IPS DF 6.9 (cell line): Measurements from ENCODE around the gene PRKAR2B.

Experiments used
- DNase-seq: peaks from one replicate; pipeline ENCODE4 v3.0.0-alpha.2; 2013; ENCODE audit warnings: low read depth, low spot score
- H3K27ac ChIP-seq: one replicate; pipeline ENCODE4 v1.5.1; 2013; ENCODE audit warnings: low read length, control low read depth
- H3K27me3 ChIP-seq: 2 replicates; pipeline ENCODE4 v1.6.1; 2013; ENCODE audit warnings: mild to moderate bottlenecking, low read length; ENCODE audit not compliant: control insufficient read depth, insufficient read depth
- H3K36me3 ChIP-seq: 2 replicates; pipeline ENCODE4 v1.6.1; 2013; ENCODE audit warnings: low read length; ENCODE audit not compliant: control insufficient read depth, insufficient read depth
- H3K4me1 ChIP-seq: 2 replicates; pipeline ENCODE4 v1.6.1; 2013; ENCODE audit warnings: low read length; ENCODE audit not compliant: control insufficient read depth, insufficient read depth
- H3K4me3 ChIP-seq: 2 replicates; pipeline ENCODE4 v1.5.1; 2013; ENCODE audit warnings: mild to moderate bottlenecking, low read length
- H3K9me3 ChIP-seq: 2 replicates; pipeline ENCODE4 v1.6.1; 2013; ENCODE audit warnings: low read length, inconsistent platforms; ENCODE audit not compliant: control insufficient read depth, insufficient read depth
- WGBS: extraction: QIAGEN DNeasy Blood & Tissue Kit; methylation state at CpG from one replicate; pipeline ENCODE4 v1.1.7; 2013; ENCODE audit warnings: mixed read lengths, missing lambda C conversion rate; ENCODE audit not compliant: insufficient read length, insufficient coverage; 5-methylcytosine and 5-hydroxymethylcytosine counted together

PRKAR2B gene

GRCh38 chr7:107044347-107045194 is at the start of gene PRKAR2B:
PRKAR2B (plus strand) TSS chr7:107044705; CDS start chr7:107044908, 203 bp downstream.
- peak; percentile 45 for DNase-seq
- no CpG with 5 or more reads among the region's 110 CpGs for WGBS

GRCh38 chr7:106994833-106995232 is 49.7 kb upstream of the PRKAR2B start:
- Histone ChIP-seq H3K27ac (no peak overlapping the region), H3K27me3 (no peaks in the 10 kb centered on the region), H3K36me3 (no peaks in the 10 kb centered on the region), H3K4me1 (no peaks in the 10 kb centered on the region), H3K4me3 (no peak overlapping the region), H3K9me3 (no peaks in the 10 kb centered on the region)
- no CpG with 5 or more reads among the region's 7 CpGs for WGBS
- DNase-seq = no peak

More at GRCh38 chr7:107044347-107045194, at the start of gene PRKAR2B:
- Histone ChIP-seq H3K9me3 (no peaks in the 10 kb centered on the region), H3K4me3 (peak within 1 kb of the TSS; percentile 64; the same call in 1 of the 2 replicates), H3K27me3 (no peaks in the 10 kb centered on the region), H3K4me1 (peaks cover 1% of the 10 kb centered on the region; the same call in 1 of the 2 replicates), H3K27ac (no peak within 1 kb of the TSS), H3K36me3 (no peaks in the 10 kb centered on the region)

- Histone ChIP-seq H3K27ac (no peak overlapping the region), H3K4me3 (no peak overlapping the region), H3K36me3 (no peaks in the 10 kb centered on the region), H3K4me1 (no peaks in the 10 kb centered on the region), H3K9me3 (no peaks in the 10 kb centered on the region), H3K27me3 (no peaks in the 10 kb centered on the region)
- WGBS = no CpG with 5 or more reads among the region's 5 CpGs
- DNase-seq = no peak
These were observed 46.8 kb upstream of the PRKAR2B start for GRCh38 chr7:106997487-106998271.

- H3K27me3 ChIP-seq = no peaks in the 10 kb centered on the region
- no peak for DNase-seq
- H3K27ac ChIP-seq = no peak overlapping the region
- no peaks in the 10 kb centered on the region; the same call in 1 of the 2 replicates for H3K4me1 ChIP-seq
- no peak overlapping the region for H3K4me3 ChIP-seq
- no peaks in the 10 kb centered on the region for H3K9me3 ChIP-seq
- no peaks in the 10 kb centered on the region for H3K36me3 ChIP-seq
- no CpG with 5 or more reads among the region's 2 CpGs for WGBS
These were observed 45.5 kb upstream of the PRKAR2B start for GRCh38 chr7:106999023-106999422.

GRCh38 chr7:107001490-107001889 is 43.0 kb upstream of the PRKAR2B start:
- DNase-seq = no peak
- H3K4me3 ChIP-seq = no peak overlapping the region
- WGBS = no CpG with 5 or more reads among the region's 2 CpGs

GRCh38 chr7:107002126-107002525 is 42.4 kb upstream of the PRKAR2B start:
- H3K27ac ChIP-seq = no peak overlapping the region
- no CpG with 5 or more reads among the region's 4 CpGs for WGBS

More at GRCh38 chr7:107001490-107001889, 43.0 kb upstream of the PRKAR2B start:
- H3K9me3 ChIP-seq = no peaks in the 10 kb centered on the region
- no peaks in the 10 kb centered on the region; the same call in 1 of the 2 replicates for H3K4me1 ChIP-seq
- no peak overlapping the region for H3K27ac ChIP-seq
- H3K36me3 ChIP-seq = no peaks in the 10 kb centered on the region
- no peaks in the 10 kb centered on the region for H3K27me3 ChIP-seq

GRCh38 chr7:107002529-107002998 is 41.9 kb upstream of the PRKAR2B start:
- Histone ChIP-seq H3K9me3 (no peaks in the 10 kb centered on the region), H3K4me3 (no peak overlapping the region), H3K27ac (no peak overlapping the region), H3K4me1 (no peaks in the 10 kb centered on the region; the same call in 1 of the 2 replicates), H3K27me3 (no peaks in the 10 kb centered on the region), H3K36me3 (no peaks in the 10 kb centered on the region)
- no peak for DNase-seq
- no CpG with 5 or more reads among the region's 3 CpGs for WGBS

More at GRCh38 chr7:107002126-107002525, 42.4 kb upstream of the PRKAR2B start:
- no peaks in the 10 kb centered on the region for H3K9me3 ChIP-seq
- H3K4me1 ChIP-seq = no peaks in the 10 kb centered on the region; the same call in 1 of the 2 replicates
- no peak for DNase-seq
- H3K27me3 ChIP-seq = no peaks in the 10 kb centered on the region
- no peak overlapping the region for H3K4me3 ChIP-seq
- H3K36me3 ChIP-seq = no peaks in the 10 kb centered on the region

- no peaks in the 10 kb centered on the region for H3K27me3 ChIP-seq
- H3K4me3 ChIP-seq = no peak overlapping the region
- WGBS = no CpG with 5 or more reads among the region's 6 CpGs
- H3K27ac ChIP-seq = no peak overlapping the region
- no peaks in the 10 kb centered on the region for H3K9me3 ChIP-seq
- no peaks in the 10 kb centered on the region; the same call in 1 of the 2 replicates for H3K4me1 ChIP-seq
- no peaks in the 10 kb centered on the region for H3K36me3 ChIP-seq
- DNase-seq = no peak
These were observed 37.3 kb upstream of the PRKAR2B start for GRCh38 chr7:107007007-107007891.

- Histone ChIP-seq H3K9me3 (no peaks in the 10 kb centered on the region), H3K4me1 (no peaks in the 10 kb centered on the region; the same call in 1 of the 2 replicates), H3K36me3 (no peaks in the 10 kb centered on the region), H3K4me3 (no peak overlapping the region), H3K27me3 (no peaks in the 10 kb centered on the region), H3K27ac (no peak overlapping the region)
- no peak for DNase-seq
- no CpG with 5 or more reads among the region's 2 CpGs for WGBS
These were observed 36.6 kb upstream of the PRKAR2B start for GRCh38 chr7:107007892-107008287.
